Suprapubic skin (tissue), 3 donors: ENCODE measurements around the gene CRYBG1.

Experiments
- EP300 ChIP-seq: sonication (generic); formaldehyde crosslinking; IDR thresholded peaks from one replicate; pipeline ENCODE4 v1.6.1; 2017; ENCODE audit warnings: antibody characterized with exemption
- POLR2A ChIP-seq, 2 donors: fragments of 450-650 bp; IDR thresholded peaks; one replicate each; pipeline ENCODE4 v1.6.1; 2017; ENCODE audit warnings: antibody characterized with exemption in 2 of 2, mild to moderate bottlenecking in 2 of 2, moderate library complexity in 2 of 2
- TF ChIP-seq, protein P1 (sequence below), 2 donors: fragments of 200-600 bp in 1 of 2; fragments of 450-650 bp in 1 of 2; sonication (generic) in 1 of 2; IDR thresholded peaks; one replicate each; pipeline ENCODE4 v1.5.1; 2016 to 2019; ENCODE audit warnings: antibody characterized with exemption in 2 of 2, mild to moderate bottlenecking in 1 of 2, moderate library complexity in 1 of 2

DNA sequence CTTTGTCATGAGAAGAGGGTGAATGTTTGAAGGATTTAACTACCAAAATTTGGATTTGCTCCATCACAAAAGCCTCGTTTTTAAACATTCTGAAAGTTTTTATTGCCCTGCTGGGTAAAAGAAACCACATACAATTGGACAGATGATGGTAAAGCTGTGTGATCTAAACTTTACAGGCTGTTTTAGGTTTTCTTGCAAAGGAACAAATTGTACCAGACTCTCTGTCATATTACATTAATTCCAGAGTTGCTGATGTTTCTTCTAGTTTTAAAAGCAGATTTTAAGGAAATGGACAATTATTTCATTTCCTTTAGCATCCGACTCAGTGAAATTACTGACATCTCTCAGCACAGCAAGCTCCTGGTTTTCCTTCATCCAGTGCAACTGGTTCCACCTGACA lies 53.2 kb downstream of the CRYBG1 start:
- TF ChIP-seq, protein P1, sequence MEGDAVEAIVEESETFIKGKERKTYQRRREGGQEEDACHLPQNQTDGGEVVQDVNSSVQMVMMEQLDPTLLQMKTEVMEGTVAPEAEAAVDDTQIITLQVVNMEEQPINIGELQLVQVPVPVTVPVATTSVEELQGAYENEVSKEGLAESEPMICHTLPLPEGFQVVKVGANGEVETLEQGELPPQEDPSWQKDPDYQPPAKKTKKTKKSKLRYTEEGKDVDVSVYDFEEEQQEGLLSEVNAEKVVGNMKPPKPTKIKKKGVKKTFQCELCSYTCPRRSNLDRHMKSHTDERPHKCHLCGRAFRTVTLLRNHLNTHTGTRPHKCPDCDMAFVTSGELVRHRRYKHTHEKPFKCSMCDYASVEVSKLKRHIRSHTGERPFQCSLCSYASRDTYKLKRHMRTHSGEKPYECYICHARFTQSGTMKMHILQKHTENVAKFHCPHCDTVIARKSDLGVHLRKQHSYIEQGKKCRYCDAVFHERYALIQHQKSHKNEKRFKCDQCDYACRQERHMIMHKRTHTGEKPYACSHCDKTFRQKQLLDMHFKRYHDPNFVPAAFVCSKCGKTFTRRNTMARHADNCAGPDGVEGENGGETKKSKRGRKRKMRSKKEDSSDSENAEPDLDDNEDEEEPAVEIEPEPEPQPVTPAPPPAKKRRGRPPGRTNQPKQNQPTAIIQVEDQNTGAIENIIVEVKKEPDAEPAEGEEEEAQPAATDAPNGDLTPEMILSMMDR (IDR thresholded peaks at IDR 0.05): no peak
- no peak for TF ChIP-seq EP300
- no peak for TF ChIP-seq POLR2A (IDR thresholded peaks at IDR 0.05)
